ENCODE measurements around the gene MDM2.
"Not testable (repeated sequence)": the region's sequence is repeated elsewhere in the genome, so short reads cannot be mapped to it uniquely, and the experiment has no call there.

MDM2 gene

GRCh38 chr12:68853396-68854077 lies 45.6 kb downstream of the MDM2 start:
- no peak for DNase-seq (ENCODE audit: low read depth)

- no peak for DNase-seq (ENCODE audit: low read depth)
Measured at GRCh38 chr12:68854078-68854468, 46.1 kb downstream of the MDM2 start.

- no peak for DNase-seq (ENCODE audit: low read depth)
Measured at GRCh38 chr12:68854554-68854953, 46.6 kb downstream of the MDM2 start.

DNA sequence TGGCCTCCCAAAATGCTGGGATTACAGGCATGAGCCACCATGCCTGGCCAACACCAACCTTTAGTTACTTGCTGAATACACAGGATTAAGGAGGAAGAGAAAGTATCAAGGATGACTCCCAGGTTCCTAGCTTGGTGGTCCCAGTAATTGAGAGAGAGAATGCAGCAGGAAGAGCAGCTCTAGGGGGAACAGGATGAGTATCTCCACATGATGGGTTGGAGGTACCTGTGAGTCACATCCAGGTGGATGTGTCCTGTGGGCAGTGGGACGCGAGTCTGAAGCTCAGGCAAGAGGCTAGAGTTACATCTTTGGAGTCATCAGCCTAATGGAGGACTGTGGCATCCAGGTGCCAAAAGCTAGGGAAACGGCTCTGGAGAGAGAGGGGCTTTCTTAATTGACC lies 47.1 kb downstream of the MDM2 start:
- DNase-seq (ENCODE audit: low read depth) = no peak

- DNase-seq (ENCODE audit: low read depth) = no peak
Measured at GRCh38 chr12:68855771-68856170, 47.8 kb downstream of the MDM2 start.

DNA sequence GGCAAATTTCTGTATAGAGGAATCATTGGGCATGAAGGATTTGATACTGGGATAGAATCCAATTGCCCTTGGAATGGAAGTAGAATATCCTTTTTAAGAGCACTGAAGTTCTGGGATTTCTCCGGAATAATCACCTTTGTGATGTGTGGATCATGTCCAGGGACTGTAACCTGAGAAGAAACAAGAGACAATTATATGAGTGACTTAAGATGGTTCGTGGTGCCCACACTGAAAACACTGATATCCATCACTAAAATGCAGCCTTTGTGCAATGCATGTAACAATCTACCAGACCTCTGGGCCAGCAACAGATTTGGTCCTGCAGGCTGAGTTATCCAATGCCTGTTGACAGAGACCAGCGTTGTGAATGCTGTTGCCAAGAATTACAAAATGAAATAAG lies 48.5 kb downstream of the MDM2 start:
- DNase-seq (ENCODE audit: low read depth) = no peak

GRCh38 chr12:68861890-68862289 lies 53.9 kb downstream of the MDM2 start:
- no peak for DNase-seq (ENCODE audit: low read depth)

- DNase-seq (ENCODE audit: low read depth) = no peak
Measured at GRCh38 chr12:68863109-68863770, 55.3 kb downstream of the MDM2 start.

DNA sequence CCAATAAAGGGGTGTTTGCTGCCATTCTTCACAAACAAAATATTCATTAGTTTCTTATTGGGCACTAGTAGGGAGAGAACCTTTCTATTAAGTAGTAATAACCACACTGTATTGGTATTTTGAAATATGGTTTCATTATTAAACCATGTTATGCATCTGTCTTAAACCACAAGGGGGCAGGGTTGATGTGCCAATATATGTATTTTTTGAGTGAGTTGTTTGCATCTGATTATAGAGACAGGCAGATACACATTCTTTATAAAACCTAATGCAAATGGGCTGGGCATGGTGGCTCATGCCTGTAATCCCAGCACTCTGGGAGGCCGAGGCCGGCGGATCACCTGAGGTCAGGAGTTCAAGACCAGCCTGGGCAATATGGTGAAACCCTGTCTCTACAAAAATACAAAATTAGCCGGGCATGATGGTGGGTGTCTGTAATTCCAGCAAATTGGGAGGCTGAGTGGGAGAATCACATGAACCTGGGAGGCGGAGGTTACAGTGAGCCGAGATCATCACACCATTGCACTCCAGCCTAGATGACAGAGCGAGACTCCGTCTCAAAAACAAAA lies 56.0 kb downstream of the MDM2 start:
- not testable (repeated sequence) for DNase-seq (ENCODE audit: low read depth)

DNA sequence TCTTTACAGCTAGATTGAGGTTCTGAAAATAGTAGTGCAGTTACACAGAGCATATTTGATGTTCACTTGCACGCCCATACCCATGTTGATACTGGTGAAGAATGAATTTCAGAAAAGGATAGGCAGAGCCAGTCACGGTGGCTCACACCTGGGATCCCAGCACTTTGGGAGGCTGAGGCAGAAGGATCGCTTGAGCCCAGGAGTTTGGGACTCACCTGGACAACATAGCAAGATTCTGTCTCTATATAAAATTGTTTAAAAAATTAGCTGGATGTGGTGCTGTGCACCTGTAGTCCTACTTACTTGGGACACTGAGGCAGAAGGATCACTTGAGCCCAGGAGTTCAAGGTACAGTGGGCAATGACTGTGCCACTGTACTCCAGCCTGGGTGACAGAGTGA lies 56.6 kb downstream of the MDM2 start:
- no peak for DNase-seq (ENCODE audit: low read depth)

- DNase-seq (ENCODE audit: low read depth) = no peak
Measured at GRCh38 chr12:68865399-68866164, 57.6 kb downstream of the MDM2 start.

- DNase-seq (ENCODE audit: low read depth) = no peak
Measured at GRCh38 chr12:68866950-68867349, 59.0 kb downstream of the MDM2 start.

GRCh38 chr12:68867606-68868005 lies 59.6 kb downstream of the MDM2 start:
- no peak for DNase-seq (ENCODE audit: low read depth)

DNA sequence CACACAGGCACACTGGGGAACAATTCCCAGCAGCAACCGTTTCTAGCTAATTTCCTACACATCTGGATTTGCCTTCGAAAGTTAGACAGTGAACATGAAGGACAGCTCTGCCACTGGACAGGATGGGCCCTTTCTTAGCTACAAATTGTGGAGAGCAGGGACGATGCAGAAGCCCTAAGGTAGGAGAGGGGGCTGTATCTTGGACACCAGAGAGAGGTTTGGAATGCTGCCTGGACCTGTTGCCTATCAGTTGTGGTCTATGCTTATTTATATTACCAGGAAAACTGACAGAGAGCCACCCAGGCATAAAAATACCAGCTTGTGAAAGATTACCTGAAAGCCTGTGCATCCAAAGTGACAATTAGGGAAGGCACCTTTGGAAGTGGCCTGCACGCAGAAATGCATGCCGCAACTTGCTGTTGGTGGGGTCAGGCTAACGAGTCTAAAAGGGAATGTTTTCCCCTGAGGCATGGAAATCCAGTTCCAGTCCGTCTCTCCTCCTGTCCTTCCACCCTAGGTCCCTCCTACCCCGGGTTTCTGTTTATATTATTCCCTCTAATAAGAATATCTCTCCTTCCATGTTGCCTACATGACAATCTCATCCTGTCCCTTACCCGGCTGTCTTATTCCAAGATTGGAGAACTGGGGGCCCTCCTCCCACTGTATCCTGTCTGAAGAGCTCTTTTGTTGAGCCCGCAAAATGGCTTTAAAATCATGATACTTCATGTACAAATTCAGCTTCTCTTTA lies 60.2 kb downstream of the MDM2 start:
- no peak for DNase-seq (ENCODE audit: low read depth)

- DNase-seq (ENCODE audit: low read depth) = no peak
Measured at GRCh38 chr12:68870011-68870410, 62.0 kb downstream of the MDM2 start.

DNA sequence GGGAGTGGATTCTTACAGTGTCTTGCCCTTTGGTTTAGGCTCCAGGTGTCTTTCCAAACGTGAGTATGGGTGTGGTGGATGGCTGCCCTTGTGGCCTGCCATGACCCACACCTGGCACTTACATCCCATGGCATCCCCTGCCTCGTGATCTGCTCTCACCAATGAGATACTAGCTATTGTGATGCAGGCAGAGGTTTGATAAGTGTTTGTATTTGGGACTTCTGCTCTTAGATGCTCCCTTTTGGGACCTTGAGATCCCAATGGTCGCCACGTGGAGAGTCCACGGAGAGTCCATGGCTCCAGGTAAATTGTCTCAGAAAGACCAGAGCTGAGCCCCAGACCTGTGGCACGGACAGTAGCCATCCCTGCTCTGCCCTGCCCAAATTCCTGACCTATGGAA lies 62.5 kb downstream of the MDM2 start:
- DNase-seq (ENCODE audit: low read depth) = no peak

DNA sequence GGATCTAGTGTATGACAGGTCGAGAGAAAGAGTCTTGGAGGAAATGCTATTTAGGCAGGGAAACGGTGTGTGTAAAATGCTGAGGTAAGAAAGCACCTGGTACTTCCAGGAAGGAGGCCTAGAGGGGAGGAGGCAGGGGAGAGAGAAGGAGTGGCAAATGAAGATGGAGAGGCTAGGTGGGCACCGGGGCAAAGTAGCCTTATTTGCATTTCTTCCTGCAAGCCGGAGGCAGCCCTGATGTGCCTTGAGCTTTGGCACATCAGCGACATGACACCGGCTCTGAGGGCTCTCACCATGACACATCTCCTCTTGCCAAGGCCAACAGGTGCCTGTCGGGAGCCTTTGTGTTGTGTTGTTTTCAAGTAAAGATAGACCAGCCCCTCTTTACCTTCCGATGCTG lies 63.4 kb downstream of the MDM2 start:
- no peak for DNase-seq (ENCODE audit: low read depth)

- no peak for DNase-seq (ENCODE audit: low read depth)
Measured at GRCh38 chr12:68871921-68872320, 63.9 kb downstream of the MDM2 start.

DNA sequence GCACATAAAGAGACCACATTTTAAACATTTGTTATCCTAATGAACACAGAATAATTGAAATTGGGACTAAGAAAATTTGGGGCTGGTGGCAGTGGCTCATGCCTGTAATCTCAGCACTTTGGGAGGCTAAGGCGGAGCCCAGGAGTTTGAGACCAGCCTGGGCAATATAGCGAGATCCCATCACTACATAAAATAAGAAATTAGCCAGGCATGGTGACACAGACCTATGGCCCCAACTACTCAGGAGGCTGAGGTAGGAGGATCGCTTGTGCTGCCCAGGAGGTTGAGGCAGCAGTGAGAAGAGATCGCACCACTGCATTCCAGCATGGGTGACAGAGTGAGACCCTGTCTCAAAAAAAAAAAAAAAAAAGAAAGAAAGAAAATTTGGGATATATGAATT lies 65.3 kb downstream of the MDM2 start:
- DNase-seq (ENCODE audit: low read depth) = no peak

GRCh38 chr12:68876461-68876860 lies 68.5 kb downstream of the MDM2 start:
- no peak for DNase-seq (ENCODE audit: low read depth)

DNA sequence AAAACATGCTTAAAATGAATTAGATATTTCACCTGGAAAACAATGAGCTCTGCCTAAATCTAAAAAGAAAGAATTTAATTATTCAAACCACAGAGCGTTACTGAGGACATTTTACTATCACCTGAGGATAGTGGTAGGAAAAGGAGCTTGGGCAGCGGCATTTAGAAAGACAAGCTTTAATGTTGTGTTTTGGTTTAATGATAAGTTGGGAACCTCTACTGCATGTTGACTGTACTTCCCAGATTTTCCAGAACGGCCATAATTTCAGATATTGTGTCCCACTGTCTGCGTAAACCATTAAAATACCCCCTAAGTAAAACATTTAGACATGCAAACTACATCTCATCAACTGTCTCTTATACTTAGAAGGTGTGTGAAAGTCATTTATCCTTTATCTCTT lies 69.6 kb downstream of the MDM2 start:
- DNase-seq (ENCODE audit: low read depth) = no peak

- DNase-seq (ENCODE audit: low read depth) = no peak
Measured at GRCh38 chr12:68878283-68878682, 70.3 kb downstream of the MDM2 start.

All from T follicular helper cell (primary cell).